Brain microvascular endothelial cell (primary cell): ENCODE measurements around the gene PPIB.
A peak's percentile ranks its signal among the peaks of the same experiment; 100 is the strongest.

Experiments used
- DNase-seq: peaks from one replicate; pipeline ENCODE4 v3.0.0-alpha.2; 2020
- H3K27ac ChIP-seq: fragments of 250-450 bp; sonication (Bioruptor Pico); 2 replicates; pipeline ENCODE4 v1.5.1; 2020; ENCODE audit warnings: mild to moderate bottlenecking, moderate library complexity
- H3K27me3 ChIP-seq: fragments of 250-450 bp; sonication (Bioruptor Pico); replicated peaks from 2 replicates; pipeline ENCODE4 v1.5.1; 2020; ENCODE audit warnings: mild to moderate bottlenecking
- H3K36me3 ChIP-seq: fragments of 250-450 bp; sonication (Bioruptor Pico); replicated peaks from 2 replicates; pipeline ENCODE4 v1.5.1; 2020; ENCODE audit warnings: mild to moderate bottlenecking
- H3K4me3 ChIP-seq: 2 replicates; pipeline ENCODE4 v1.5.1; 2011; ENCODE audit warnings: low read depth, mild to moderate bottlenecking, control low read depth, low read length, moderate library complexity
- in situ Hi-C: cut with HindIII; loops from 2 replicates; pipeline ENCODE4 v1.10.0; 2017; ENCODE audit warnings: low sequenced_read_pairs, low pct_ligation_motif_present
- TF ChIP-seq, protein P1 (sequence below): IDR thresholded peaks from 2 replicates; pipeline ENCODE4 v1.5.1; 2011; ENCODE audit warnings: low read depth, mild to moderate bottlenecking, moderate library complexity, low read length, control low read depth, inconsistent platforms; ENCODE audit errors: missing control alignments

Gene PPIB

DNA sequence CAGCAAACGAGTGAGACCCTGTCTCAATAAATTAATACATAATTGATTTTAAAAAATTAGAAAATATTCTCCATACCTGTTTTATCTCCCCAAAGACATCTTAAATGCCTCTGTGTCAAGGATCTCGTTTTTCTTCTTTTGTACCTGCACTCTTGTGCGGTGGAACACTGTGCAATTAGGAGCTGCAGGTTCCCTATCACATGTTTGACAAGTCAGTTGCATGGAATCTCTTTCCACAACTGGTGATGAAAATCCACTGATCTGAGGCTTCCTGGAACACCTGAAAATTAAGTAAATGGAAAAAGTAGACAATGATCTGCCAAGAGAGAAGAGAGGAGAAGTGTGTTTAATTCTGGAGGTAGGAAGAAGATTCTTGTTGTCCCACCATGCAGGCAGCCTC lies 14.2 kb downstream of the PPIB start:
- no peaks in the 10 kb centered on the region for H3K36me3 ChIP-seq
- no peak overlapping the region for H3K4me3 ChIP-seq
- H3K27ac ChIP-seq: no peak overlapping the region
- TF ChIP-seq, protein P1, sequence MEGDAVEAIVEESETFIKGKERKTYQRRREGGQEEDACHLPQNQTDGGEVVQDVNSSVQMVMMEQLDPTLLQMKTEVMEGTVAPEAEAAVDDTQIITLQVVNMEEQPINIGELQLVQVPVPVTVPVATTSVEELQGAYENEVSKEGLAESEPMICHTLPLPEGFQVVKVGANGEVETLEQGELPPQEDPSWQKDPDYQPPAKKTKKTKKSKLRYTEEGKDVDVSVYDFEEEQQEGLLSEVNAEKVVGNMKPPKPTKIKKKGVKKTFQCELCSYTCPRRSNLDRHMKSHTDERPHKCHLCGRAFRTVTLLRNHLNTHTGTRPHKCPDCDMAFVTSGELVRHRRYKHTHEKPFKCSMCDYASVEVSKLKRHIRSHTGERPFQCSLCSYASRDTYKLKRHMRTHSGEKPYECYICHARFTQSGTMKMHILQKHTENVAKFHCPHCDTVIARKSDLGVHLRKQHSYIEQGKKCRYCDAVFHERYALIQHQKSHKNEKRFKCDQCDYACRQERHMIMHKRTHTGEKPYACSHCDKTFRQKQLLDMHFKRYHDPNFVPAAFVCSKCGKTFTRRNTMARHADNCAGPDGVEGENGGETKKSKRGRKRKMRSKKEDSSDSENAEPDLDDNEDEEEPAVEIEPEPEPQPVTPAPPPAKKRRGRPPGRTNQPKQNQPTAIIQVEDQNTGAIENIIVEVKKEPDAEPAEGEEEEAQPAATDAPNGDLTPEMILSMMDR: no peak
- no peak for DNase-seq
- peaks cover 3% of the 10 kb centered on the region for H3K27me3 ChIP-seq
- in situ Hi-C loops: no loop called here

DNA sequence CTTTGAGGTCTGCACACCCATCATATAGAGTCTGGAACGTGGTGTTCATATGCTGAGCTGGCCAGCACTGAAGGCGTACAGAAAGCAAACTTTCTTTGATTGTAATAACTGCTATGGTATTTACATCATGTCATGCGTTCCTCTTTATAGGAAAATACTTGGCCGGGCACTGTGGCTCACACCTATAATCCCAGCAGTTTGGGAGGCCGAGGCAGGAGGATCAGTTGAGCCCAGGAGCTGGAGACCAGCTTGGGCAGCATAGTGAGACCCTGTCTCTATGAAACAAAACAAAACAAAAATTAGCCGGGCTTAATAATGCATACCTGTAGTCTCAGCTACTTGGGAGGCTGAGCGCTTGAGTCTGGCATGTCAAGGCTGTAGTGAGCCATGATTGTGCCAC lies 14.7 kb downstream of the PPIB start:
- no peak overlapping the region for H3K4me3 ChIP-seq
- H3K27ac ChIP-seq: no peak overlapping the region
- TF ChIP-seq, protein P1: no peak
- no peak for DNase-seq
- H3K27me3 ChIP-seq: peaks cover 3% of the 10 kb centered on the region
- no peaks in the 10 kb centered on the region for H3K36me3 ChIP-seq
- in situ Hi-C loops: no loop called here

DNA sequence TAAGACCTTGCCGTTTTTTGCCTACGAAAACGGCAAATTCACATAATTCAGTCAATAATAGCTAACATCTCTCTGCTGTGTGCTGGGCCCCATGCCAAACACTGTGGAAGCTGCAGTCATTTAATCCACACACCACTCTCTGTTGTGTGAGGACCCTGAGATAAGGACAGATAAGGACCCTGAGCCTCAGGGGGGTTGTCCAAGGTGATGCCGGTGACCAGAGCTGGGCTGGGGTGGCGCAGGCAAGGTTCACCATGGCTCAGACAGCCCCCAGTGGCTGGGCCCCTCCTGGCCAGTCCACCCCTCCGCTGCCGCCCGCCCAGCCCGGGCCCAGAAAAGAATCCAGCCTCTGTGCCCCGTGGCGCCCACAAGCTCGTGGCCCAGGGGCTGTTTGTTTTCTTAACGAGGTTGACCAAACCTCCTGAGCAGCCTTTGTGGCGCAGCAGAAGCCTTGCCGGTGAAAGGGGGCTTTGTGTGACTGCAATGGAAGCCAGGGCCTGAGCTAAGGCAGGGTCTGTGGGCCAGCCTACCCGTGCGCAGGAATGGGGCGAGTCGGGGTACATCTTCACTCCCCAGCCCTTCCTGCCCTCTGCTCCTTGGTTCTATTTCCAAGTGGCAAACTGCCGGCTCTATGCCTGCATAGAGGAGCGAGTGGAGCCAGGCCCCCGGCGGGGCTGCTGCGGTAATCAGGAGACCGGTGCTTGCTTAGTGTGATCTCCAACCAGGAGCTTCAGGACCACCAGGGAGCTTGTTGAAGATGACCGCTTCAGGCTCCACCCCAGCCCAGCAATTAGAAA lies 15.7 kb downstream of the PPIB start:
- TF ChIP-seq, protein P1: no peak
- Histone ChIP-seq H3K27me3 (peaks cover 2% of the 10 kb centered on the region), H3K27ac (no peak overlapping the region), H3K36me3 (no peaks in the 10 kb centered on the region), H3K4me3 (no peak overlapping the region)
- in situ Hi-C loops: no loop called here
- peak; percentile 58 for DNase-seq

DNA sequence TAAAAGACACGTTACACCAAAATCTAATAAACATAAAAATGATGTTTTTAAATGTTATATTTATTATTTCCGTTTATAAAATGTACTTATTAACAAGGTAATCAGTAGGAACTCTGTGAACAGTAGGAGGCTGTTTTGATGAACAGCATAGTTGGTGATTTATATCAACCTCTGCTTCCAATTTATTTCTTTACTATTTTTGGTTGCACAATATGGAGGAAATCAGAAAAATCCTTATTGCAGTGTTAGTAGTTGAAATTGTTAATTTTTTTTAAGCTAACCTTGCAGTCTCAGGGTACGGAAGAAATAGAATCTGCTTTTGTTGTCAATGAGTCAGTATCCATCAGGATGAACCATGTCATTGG lies 16.3 kb downstream of the PPIB start:
- Histone ChIP-seq H3K27me3 (no peaks in the 10 kb centered on the region), H3K36me3 (peaks cover 3% of the 10 kb centered on the region), H3K4me3 (no peak overlapping the region), H3K27ac (no peak overlapping the region)
- TF ChIP-seq, protein P1: no peak
- in situ Hi-C loops: no loop called here
- DNase-seq: no peak

- in situ Hi-C loops: no loop called here
- H3K27me3 ChIP-seq: no peaks in the 10 kb centered on the region
- H3K27ac ChIP-seq: no peak overlapping the region
- TF ChIP-seq, protein P1: no peak
- DNase-seq: no peak
- peaks cover 6% of the 10 kb centered on the region for H3K36me3 ChIP-seq
- H3K4me3 ChIP-seq: no peak overlapping the region
Measured at GRCh38 chr15:64146041-64146440, 16.8 kb downstream of the PPIB start.
